GM18507 (cell line): ENCODE results near the gene ACVR1B.
A peak's percentile ranks its signal among the peaks of the same experiment; 100 is the strongest.

Source experiments
- DNase-seq: peaks from one replicate; pipeline ENCODE4 v3.0.0; 2011; ENCODE audit warnings: low read depth; ENCODE audit not compliant: insufficient read length; ENCODE audit errors: extremely low spot score
- FAIRE-seq: peaks from 2 replicates; lab custom pipeline; 2011; peaks lifted over from hg19 to GRCh38; lab: Jason Lieb, UNC

Gene ACVR1B

DNA sequence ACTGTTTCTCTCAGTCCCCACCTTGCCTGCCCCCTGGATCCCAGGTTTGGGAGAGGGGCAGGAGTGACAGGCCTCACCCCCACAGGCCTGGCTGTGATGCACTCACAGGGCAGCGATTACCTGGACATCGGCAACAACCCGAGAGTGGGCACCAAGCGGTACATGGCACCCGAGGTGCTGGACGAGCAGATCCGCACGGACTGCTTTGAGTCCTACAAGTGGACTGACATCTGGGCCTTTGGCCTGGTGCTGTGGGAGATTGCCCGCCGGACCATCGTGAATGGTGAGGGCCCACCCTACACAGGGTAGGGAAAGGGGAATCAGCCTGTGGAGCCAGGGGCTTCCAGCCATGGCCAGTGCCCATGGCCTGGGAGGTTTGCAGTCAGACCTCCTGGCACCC lies 35.5 kb upstream of the ACVR1B start:
- FAIRE-seq = no peak
- no peak for DNase-seq

DNA sequence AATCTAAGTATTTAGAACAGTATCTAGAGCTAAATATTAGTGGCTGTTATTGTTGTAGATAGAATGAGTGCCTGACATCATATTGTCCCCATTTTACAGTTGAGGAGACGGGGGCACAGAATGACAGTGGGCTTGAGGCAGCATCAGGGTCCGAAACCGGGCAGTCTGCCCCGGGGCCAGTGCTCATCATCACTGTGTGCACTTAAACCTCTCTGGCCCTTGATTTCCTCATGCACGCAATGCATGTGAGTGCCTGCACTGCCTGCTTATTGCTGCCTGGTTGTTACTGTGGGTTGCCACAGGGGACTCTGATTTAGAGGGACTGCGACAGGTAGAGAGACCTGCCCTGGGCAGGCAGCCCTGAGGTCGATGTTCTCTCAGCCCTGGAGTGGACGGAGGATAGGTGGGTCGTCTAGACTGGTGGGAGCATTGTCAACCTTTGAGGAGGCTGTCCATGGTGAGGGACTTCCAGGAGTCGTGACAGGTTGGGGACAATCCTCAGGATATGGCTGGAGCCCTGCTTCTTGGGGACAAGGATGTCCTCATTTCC lies 34.4 kb upstream of the ACVR1B start:
- FAIRE-seq = no peak

DNA sequence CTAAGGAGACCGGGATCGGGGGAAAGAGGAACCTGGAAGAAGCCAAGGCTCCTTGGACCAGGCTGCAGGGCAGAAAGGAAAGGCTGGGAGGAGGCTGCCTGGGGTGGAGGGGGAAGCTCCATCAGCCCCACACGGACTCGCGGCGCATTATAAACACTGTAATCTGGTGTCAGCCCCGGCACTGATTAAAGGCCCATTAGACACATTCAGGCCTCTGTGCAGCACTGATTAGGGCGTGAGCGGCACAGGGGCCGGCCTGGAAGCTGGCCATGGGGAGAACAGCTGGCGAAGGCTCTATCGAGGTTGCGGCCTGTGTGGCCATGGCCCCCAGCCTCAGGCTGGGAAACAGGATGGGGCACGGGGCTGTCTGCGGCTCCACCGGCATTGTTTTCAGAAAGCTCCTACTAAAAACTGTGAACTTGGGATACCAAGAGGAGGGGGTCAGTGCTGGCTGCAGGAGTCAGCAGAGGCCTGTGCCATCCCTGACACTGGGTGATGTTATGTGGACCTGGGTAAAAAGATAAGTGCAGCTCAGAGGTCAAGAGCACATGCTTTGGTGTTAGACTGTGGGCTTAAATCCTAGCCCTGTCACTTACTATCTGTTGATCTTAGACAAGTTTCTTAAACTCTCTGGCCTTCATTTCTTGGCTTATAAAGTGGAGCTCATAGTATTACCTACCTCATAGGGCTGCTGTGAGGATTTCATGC lies 33.6 kb upstream of the ACVR1B start:
- DNase-seq = no peak
- FAIRE-seq = no peak

More for the DNA sequence above, 34.4 kb upstream of the ACVR1B start:
- no peak for DNase-seq

DNA sequence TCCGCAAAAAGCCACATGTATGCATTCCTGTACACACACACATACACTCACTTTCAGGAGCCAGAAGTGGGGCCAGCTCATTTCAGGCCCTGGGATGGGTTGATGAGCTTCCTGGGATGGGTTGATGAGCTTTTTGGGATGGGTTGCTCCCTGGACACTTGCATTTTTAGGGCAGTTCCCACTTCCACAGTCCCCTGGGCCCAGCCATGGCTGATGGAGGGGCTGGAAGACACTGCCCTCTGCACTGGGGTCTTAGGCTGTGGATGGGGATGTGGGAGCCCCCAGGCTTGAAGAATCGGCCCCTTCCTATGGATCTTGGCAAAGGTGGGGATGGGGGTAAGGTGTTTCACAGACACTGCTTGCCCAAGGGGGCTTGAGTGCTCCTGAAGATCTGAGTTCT lies 31.5 kb upstream of the ACVR1B start:
- DNase-seq (no peak), FAIRE-seq (no peak)

DNA sequence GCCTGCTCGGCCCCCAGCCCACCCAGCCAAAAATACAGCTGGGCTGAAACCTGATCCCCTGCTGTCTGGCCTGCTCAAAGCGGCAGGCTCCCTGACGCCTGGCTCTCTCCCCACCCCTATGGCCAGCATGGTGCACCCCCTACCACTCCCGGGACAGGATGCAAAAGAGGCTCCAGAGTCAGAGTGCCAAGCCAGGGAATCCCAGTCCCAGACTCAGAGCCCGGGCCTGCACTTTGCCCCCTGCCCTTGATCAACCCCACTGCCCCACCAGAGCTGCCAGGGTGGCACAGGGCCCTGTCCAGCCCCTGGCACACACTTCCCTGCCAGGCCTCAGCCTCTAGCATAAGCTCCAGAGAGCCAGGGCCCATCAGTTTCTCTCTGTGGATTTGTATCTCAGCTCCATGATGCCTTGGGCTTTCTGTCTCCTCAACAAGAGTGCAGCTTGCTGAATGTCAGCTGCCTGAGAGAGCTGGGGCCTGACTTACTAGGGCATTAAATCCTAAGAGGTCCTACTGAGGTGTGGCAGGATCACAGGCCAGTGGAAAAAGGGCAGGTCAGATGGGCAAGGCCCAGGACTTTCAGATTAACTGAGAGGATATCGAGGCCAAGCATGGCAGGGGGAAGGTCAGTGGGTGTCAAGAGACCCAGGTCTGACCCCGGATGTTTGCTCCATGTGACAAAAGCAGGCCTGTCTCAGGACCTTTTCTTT lies 30.3 kb upstream of the ACVR1B start:
- no peak for FAIRE-seq
- no peak for DNase-seq

DNA sequence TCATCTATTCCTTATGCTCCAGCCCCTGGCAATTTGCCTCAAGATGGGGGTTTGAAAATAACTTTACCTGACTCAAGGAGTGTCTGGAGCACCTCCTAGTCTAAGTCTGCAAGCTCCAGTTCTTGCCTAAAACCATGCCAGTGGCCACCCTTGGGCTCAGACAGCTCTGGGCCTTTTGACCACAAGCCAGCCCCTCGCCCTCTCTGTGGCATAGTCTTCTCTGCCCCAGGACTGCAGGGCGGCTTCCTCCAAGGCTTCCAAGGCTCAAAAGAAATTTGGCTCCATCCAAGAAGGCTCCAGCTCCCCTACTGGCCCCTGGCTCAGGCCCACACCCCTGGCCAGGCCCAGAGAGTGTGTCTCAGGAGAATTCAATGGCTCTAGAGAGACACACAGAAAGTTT lies 29.4 kb upstream of the ACVR1B start:
- no peak for FAIRE-seq
- no peak for DNase-seq

DNA sequence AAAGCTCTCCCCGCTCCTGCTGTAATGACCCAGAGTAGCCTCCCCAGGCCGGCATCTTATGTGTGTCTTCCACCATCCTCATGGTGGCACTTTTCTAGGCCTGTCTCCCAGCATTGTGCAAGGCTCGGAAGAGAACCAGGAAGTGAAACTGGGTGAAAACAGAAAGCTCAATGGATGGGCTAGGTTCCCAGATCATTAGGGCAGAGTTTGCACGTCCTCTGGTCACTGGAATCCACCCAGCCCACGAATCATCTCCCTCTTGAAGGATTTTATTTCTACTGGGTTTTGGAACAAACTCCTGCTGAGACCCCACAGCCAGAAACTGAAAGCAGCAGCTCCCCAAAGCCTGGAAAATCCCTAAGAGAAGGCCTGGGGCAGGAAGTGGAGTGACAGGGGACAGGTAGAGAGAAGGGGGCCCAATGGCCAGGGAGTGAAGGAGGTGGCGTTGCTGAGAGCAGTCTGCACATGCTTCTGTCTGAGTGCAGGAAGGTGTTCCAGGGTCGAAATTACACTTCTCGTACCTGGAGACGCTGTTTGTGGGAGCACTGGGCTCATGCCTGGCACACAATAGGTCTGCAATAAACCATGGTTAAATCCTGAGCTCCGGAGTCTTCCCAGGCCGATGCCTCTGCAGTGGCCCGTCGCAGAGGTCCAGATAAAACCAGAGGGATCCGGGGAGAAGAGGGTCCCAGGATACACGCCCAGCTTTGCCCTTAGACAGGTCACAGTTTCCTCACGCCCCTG lies 28.6 kb upstream of the ACVR1B start:
- FAIRE-seq (no peak), DNase-seq (no peak)

DNA sequence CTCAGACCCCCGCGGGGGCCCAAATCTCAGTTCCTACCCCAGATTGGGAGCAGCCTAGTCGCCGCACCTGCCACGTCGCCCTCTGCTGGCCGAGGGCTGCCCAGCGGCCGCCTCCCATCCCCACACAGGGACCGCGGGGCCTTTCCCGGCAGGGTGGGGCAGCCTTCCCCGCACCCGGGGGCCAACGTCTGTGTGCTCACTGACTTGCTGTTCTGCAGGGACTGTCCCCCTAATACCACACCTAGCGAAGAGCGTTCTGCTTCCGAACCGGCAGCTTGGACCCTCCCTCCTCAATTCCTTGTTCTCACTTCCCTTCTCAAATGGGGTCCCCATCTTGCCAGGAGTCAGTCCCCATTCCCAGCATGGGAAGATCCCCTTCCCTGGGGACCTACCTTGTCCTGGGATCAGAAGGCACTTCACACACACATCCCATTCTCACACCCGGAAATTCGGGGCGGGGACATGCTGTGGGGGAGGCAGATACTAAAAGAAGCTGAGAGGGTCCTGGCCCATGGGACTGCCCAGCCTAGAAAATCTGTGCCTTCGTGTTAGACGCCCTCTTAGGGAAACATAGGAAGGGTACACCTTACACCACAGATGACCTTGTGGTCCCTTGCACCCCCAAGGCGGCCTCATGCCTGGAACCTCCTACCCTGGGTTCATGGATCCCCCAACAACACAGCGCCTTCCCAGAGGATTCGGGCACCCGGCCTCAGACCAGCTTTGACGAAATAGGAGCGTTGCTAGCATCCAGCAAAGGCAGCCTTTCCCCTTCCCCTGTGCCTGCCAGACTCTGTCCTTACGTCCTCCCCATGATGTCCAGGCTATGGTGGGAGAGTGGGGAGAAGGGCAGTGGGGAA lies 27.8 kb upstream of the ACVR1B start:
- FAIRE-seq (no peak), DNase-seq (no peak)

DNA sequence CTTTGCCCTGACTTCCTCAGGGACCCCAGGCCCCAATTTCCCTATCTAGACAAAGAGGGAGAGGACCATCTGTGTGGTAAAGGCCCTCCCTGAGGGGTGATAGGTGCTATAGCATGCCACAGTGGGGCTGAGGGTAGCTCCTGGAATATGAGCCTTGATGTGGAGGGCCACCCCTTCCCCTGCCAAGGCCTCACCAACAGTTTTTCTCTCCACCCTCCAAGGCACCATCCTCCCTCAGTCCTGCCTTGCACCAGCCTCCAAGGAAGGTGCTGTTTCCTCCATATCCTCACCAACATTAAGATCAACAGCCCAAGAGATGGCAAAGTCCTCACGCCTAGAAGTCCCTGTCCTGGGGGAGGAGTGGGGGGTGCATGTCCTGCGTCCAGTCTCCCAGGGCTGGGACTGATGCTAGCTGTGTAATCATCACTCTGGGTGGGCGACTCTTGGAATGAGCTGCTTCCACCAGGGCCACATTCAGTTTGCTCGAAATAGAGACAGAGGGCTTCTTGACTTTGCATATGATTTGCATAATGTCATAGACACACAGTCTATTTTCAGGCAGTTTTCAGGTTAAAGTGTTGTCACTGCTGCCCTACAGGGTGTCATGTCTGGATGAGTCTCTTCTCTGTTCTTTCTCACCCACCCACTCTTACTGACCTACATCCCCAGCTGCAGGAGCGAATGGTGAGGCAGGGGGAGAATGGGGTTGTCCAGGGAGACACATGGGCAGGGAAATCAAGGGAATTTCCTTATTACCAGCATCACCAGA lies 26.8 kb upstream of the ACVR1B start:
- FAIRE-seq (peak; percentile 45), DNase-seq (no peak)

DNA sequence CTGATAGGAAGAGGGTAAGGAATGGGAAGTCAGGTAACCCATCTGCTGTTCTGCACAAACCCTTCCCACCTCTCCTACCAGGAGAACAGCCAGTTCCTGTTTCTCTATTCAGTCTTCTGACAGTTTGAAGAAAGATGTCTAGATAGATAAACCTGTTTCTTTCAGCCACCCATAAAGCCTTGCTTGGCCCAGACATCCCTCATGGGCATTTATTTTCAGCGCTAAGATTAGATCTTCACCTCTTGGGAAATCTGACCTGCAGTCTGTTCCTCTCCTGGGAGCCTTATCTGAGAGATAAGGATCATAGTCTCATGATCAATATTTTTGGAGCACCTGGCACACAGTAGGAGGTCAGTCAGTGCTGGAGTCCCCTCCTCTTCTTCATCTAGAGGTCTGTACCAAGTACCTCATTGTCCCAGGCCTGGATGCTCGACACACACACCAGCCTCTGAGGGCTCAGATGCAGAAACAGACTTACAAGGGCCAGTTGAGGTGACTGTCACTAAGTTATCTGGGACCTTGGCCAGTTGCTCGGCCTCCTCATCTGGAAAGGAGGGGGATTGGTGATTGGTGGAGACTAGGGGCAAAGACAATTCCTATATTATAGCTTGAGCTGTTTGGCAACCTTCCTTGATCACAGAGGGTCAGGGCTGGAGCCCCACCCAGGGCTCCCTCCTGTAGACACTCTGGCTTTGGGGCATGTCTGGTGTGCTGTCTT lies 26.0 kb upstream of the ACVR1B start:
- FAIRE-seq (no peak), DNase-seq (no peak)

DNA sequence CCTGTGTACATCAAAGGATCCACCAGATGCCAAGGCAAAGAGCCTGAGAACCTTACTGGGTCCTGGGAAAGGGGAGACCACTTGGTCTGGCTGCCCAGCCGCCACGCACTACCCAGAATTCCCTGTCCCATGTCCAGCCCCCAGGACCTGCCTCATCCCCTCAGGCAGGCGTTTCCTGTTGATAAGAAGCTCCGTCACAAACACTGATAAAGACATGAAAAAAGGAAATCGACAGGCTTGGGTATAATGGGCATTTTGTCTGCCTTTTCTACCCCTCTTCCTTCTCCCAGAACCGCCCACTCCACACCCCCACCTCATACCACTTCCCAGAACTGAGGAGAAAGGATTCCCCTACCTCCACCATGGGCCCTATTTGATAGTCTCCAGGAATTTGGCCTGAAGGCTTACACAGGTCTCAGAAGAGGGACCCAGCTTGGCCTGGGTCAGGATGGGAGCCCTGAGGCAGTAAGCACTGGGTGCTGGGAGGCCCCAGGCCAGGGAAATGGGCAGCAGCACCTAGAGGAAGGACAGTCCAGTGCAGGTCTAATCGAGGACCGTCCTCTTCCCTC lies 25.4 kb upstream of the ACVR1B start:
- FAIRE-seq (no peak), DNase-seq (no peak)

DNA sequence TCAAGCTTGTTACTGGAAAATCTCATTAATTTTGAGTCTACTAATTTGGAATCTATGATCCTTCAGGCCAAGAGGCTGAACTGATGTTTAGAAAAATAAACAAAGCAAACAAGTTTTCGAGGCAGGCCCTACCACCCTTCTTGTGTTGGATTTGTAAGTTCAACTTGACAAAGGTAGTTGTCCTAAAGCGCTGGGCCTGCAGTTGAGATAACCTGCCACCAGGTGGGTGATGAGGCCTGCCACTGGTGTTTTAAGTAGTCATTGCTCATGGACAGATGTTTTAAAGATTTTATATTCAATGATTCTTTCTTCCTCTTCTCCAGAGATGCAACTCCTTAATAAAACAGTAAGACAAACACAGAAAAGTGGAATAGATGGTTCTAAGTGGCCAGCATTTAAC lies 24.8 kb upstream of the ACVR1B start:
- FAIRE-seq (peak; percentile 67), DNase-seq (no peak)

DNA sequence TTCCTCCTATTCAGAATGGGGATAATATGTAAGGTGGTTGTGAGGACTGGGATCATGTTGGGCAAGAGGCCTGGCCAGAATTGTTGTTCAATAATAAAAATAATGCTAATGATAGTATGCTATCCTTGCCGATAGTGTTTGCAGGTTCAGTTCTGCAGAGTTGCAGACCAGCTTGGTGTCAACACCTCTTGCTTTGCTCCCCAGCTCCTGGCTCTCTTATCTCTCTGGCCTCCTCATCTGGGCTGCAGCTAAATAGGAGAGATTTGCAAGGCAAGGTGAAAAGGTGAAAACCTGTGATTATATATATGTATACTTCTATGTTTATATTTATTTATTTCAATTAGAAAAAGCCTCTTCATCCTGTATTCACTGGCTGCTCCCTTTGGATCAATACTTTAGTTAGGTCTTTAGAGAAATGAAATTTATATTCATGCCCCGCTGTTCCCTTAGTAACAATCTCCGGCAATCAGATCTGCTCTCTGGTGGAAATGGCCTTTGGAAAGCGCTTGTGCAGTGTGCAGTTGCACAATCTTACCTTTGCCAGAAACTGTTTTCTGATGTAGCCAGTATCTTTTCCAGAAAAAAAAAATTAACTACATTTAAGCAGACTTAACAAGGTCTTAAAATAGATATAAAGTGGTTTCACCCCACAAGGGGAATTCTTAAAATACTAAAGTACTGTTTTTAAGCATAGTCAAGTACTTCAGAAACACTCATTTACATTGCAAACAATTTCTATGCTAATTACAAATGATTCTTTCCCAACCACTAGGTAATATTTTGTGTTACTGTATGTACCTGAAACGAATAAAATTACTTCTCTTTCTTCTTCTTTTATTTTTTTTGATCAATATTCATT lies 19.1 kb upstream of the ACVR1B start:
- DNase-seq (no peak), FAIRE-seq (no peak)

DNA sequence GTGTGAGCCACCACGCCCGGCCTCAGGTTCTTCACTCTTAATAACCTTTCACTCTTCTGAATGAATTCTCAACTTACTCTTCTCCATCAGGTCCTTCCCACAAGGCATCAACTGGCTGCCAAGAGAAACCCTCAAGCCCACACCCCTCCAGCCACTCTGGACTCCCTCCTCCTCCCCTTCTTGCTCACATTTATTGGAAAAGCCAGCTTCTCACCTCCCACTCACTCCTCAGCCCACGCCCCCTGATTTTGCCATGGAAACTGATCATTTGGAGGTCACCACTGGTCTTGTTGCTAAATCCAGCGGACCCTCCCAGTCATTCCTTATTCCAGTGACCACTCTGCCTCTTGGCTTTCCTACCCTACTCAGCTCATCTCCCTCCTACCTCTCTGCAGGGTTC lies 17.4 kb upstream of the ACVR1B start:
- DNase-seq (no peak), FAIRE-seq (no peak)

DNA sequence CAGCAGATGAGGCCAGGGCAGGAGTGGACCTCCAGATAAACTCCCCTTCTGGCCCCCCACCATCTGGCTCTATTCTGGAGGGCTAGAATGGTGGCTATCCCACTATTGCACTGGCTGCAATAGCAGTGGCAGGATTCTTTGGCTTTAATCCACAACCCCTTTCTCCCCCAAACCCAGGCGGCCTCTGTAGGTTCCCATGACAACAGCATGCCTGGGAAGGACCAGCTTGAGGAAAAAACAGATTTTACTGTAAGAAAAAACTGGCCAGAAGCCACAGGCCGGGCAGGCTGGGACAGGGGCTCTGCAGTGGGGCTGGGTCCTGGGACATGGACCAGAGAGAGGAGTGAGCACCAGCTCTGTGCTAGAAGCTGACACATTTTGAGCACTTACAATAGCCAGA lies 13.6 kb upstream of the ACVR1B start:
- DNase-seq = no peak
- FAIRE-seq = no peak

DNA sequence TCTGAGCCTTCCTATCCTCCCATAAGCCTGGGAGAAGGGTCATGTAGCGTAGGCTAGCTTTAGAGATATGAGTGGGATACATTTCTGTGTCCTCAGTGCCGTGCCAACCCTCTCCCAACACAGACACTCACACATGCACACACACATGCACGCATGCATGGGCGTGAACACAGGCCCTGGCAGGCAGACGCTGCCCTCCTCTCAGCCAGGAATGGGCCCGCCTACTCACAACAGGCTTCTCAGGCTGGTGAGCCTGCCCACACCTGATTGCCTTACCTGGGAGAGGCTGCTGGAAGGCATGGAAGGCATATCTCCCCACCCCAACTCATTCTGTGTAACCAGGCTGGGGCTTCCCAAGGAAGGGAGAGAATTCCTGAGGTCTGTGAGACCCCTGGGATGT lies 12.8 kb upstream of the ACVR1B start:
- no peak for DNase-seq
- FAIRE-seq = no peak

DNA sequence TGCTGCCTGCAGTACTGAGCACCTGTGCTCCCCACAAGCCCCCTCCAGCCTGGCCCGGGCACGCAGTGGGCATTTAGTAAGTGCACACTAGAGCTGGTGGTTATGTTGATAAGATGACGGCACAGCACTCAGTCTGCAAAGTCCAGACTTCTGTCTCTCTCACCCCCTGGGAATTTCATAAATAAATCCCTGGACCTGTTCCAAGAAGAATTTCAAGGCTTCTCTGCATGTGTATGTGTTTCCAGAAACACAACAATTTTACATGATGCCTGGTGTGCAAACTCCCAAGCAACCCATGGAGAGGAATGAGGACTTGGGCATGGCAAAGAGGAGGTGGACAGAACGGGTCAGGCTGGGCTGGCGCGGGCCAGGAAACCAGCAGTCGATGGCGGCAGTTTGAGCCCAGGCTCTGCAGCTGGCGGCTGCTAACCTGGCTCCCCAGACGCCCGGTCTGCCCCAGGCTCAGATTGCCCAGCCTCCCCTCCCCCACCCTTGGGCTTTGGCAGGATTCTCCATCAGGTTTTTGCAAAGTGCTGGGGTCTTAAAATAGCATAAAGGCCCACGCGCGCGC lies 10.4 kb upstream of the ACVR1B start:
- no peak for FAIRE-seq
- no peak for DNase-seq
